Pancreas (tissue), 10 donors: ENCODE results near the gene MS4A13. TPM values are rescaled to one million over a fixed set of nuclear protein-coding genes. Genes with fewer than 3 reads are reported as not detected.

Experiments
- ATAC-seq, 4 donors: fragments of 200-7000 bp; cut with Tn5 transposase; one replicate each; pipeline versions ENCODE4 v1.8.0 to v1.9.1; 2020; ENCODE audit warnings: mild to moderate bottlenecking in 4 of 4, moderate library complexity in 4 of 4
- DNase-seq, 6 donors: peaks; one replicate each; pipeline ENCODE4 v3.0.0-alpha.2; 2020
- FAIRE-seq: peaks from 2 replicates; lab custom pipeline; 2012; peaks lifted over from hg19 to GRCh38; lab: Jason Lieb, UNC
- H3K27ac ChIP-seq, 4 donors: fragments of 200-600 bp; sonication (generic); 1 replicate in 3 of 4; 2 replicates in 1 of 4; pipeline versions ENCODE4 v1.5.0 to v1.8.0; 2020
- H3K27me3 ChIP-seq, 4 donors: fragments of 200-600 bp; one replicate each; pipeline ENCODE4 v1.8.0; 2021
- H3K36me3 ChIP-seq, 3 donors: fragments of 200-600 bp; sonication (generic) in 1 of 3; one replicate each; pipeline versions ENCODE4 v1.5.0 to v1.8.0; 2020 to 2021
- H3K4me1 ChIP-seq, 3 donors: fragments of 200-600 bp; one replicate each; pipeline ENCODE4 v1.8.0; 2021
- H3K4me3 ChIP-seq, 4 donors: fragments of 200-600 bp; sonication (generic) in 2 of 4; one replicate each; pipeline versions ENCODE4 v1.5.0 to v1.8.0; 2020 to 2021
- H3K9me3 ChIP-seq, 4 donors: fragments of 200-600 bp; one replicate each; pipeline ENCODE4 v1.8.0; 2021
- WGBS, 2 donors: extraction: QIAGEN DNeasy Blood & Tissue Kit; methylation state at CpG; one replicate each; pipeline ENCODE4 v1.1.7; 2013; 5-methylcytosine and 5-hydroxymethylcytosine counted together
- intact Hi-C, 3 donors: fragments of 100-400 bp; cut with DNase I; formaldehyde crosslinking; loops; one replicate each; pipeline versions ENCODE4 v1.11.1 to v1.14.2; 2022
- polyA plus RNA-seq, 2 donors: library from polyadenylated mRNA; stranded (reverse); fragments of 200-250 nt; gene quantifications; one replicate each; pipeline ENCODE4 v1.2.3, GENCODE V29; 2013
- total RNA-seq, 6 donors: library from RNA; stranded (reverse); fragmentation: NEBNext Ultra II Directional in 4 of 6; extraction: Animal tissue kit (Norgen Biotek cat#: 25700) in 4 of 6; gene quantifications; one replicate each; pipeline versions ENCODE4 v1.2.1 to v1.2.4, GENCODE V29; 2021 to 2023
- TF ChIP-seq, protein P1 (sequence below), 4 donors: fragments of 200-600 bp; sonication (generic) in 3 of 4; IDR thresholded peaks; one replicate each; pipeline versions ENCODE4 v1.5.0 to v1.8.0; 2021; ENCODE audit warnings: antibody characterized with exemption in 4 of 4
- donor health status: healthy with polysubstance abuse.
- donor health status: DM: no; HTN: no; CAD: no; lungs with moderate emphysema.
- donor health status: DM: no; HTN: no; CAD: no.
- donor health status: control.
- donor health status: control.
- donor health status: Bipolar disorder and iron deficiency.
- donor health status: DM: yes; HTN: yes; CAD: no.
- donor health status: DM: no; HTN: no; CAD: no.
- donor health status: DM: no; HTN: no; CAD: no.
- donor health status: DM: yes; HTN: yes; CAD: no.

MS4A13 gene
- total and polyA plus RNA-seq, 8 donors, result not detected

DNA sequence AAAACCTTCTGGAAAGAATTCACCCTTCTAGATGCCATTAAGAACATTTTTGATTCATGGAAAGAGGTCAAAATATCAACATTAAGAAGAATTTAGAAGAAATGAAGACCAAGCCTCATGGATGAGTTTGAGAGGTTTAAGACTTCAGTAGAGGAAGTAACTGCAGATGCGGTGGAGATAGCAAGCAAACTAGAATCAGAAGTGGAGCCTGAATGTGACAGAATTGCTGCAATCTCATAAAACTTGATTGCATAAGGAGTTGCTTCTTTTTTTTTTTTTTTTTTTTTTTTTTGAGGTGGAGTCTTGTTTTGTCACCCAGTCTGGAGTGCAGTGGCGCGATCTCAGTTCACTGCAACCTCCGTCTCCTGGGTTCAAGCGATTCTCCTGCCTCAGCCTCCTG is 51.6 kb downstream of the MS4A13 start:
- no peak overlapping the region for H3K27ac ChIP-seq
- ATAC-seq, result no peak
- 86 to 89% methylated on average over 5 of the region's 5 CpGs for WGBS, 2 donors
- no peaks in the 10 kb centered on the region for H3K27me3 ChIP-seq
- H3K9me3 ChIP-seq, result no peaks in the 10 kb centered on the region
- FAIRE-seq, result no peak
- H3K4me3 ChIP-seq, result no peak overlapping the region
- DNase-seq, result no peak
- intact Hi-C loops, result no loop called here
- TF ChIP-seq, protein P1, sequence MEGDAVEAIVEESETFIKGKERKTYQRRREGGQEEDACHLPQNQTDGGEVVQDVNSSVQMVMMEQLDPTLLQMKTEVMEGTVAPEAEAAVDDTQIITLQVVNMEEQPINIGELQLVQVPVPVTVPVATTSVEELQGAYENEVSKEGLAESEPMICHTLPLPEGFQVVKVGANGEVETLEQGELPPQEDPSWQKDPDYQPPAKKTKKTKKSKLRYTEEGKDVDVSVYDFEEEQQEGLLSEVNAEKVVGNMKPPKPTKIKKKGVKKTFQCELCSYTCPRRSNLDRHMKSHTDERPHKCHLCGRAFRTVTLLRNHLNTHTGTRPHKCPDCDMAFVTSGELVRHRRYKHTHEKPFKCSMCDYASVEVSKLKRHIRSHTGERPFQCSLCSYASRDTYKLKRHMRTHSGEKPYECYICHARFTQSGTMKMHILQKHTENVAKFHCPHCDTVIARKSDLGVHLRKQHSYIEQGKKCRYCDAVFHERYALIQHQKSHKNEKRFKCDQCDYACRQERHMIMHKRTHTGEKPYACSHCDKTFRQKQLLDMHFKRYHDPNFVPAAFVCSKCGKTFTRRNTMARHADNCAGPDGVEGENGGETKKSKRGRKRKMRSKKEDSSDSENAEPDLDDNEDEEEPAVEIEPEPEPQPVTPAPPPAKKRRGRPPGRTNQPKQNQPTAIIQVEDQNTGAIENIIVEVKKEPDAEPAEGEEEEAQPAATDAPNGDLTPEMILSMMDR (IDR thresholded peaks at IDR 0.05), result no peak
- H3K36me3 ChIP-seq, result no peaks in the 10 kb centered on the region
- H3K4me1 ChIP-seq, result no peaks in the 10 kb centered on the region

DNA sequence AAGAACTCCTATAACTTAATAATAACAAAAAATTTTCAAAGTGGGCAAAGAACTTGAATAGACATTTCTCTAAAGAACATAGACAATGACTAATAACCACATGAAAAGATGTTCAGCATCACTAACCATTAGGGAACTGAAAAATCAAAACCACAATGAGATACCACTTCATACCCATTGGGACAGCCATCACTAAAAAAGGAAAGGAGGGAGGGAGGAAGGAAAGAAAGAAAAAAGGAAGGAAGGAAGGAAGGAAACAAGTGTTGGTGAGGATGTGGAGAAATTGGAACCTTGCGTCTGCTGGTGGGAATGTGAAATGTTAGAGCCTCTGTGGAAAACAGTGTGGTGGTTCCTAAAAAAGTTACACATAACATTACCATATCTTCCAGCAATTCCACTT is 55.8 kb downstream of the MS4A13 start:
- 79 to 82% methylated on average over 1 of the region's 1 CpG for WGBS, 2 donors
- Histone ChIP-seq H3K27ac (no peak overlapping the region), H3K36me3 (no peaks in the 10 kb centered on the region), H3K4me1 (no peaks in the 10 kb centered on the region), H3K27me3 (no peaks in the 10 kb centered on the region), H3K4me3 (no peak overlapping the region), H3K9me3 (no peaks in the 10 kb centered on the region)
- FAIRE-seq (no peak), ATAC-seq (no peak), DNase-seq (no peak)
- TF ChIP-seq, protein P1 (IDR thresholded peaks at IDR 0.05), result no peak
- intact Hi-C loops, result no loop called here

DNA sequence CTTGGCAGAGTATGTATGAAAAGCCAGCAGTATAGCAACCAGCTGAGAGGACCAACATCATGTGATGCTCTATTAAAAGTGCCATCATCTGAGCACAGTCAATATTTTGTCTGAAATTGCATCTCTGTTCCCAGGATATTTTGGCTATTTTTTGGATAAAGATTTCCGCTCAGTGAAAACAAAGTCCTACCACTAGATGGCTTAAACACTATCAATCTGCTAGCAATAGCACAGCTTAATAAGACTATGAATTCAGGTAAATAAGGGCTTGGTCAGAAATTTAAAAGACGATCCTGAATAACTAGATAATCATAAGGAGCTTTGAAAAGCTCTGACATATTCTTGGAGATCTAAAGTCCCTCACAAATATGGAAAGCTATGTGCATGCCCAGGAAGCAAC is 74.4 kb downstream of the MS4A13 start:
- intact Hi-C loops, result no loop called here
- DNase-seq (no peak), ATAC-seq (no peak), FAIRE-seq (no peak)
- Histone ChIP-seq H3K36me3 (no peaks in the 10 kb centered on the region), H3K4me3 (no peak overlapping the region), H3K27me3 (no peaks in the 10 kb centered on the region), H3K9me3 (no peaks in the 10 kb centered on the region), H3K4me1 (no peaks in the 10 kb centered on the region), H3K27ac (no peak overlapping the region)
- TF ChIP-seq, protein P1 (IDR thresholded peaks at IDR 0.05), result no peak
- WGBS, 2 donors, result 64 to 69% methylated on average over 2 of the region's 2 CpGs

Other genes starting within 250 kb of the MS4A13 start
- 10 to 100 TPM in 1 of 6 donors, 1 to 10 TPM in 3, under 1 TPM in 2; 0.43 to 18.9 (median 4.8) TPM for gene MS4A4A, start 234.7 kb upstream of the MS4A13 start, total RNA-seq
- gene MS4A4A, start 234.7 kb upstream of the MS4A13 start, polyA plus RNA-seq, result 1 to 10 TPM in 1 of 2 donors, under 1 TPM in 1; 0.89 to 2.2 TPM
- not detected for gene MS4A6E, start 188.1 kb upstream of the MS4A13 start, total RNA-seq
- gene MS4A6E, start 188.1 kb upstream of the MS4A13 start, polyA plus RNA-seq, result not detected
- 10 to 100 TPM in 3 of 6 donors, 1 to 10 TPM in 3; 1.4 to 26.2 (median 7.3) TPM for gene MS4A7, start 136.9 kb upstream of the MS4A13 start, total RNA-seq
- 1 to 10 TPM; 1.9 to 2.2 TPM for gene MS4A7, start 136.9 kb upstream of the MS4A13 start, polyA plus RNA-seq
- 1 to 10 TPM in 1 of 6 donors, under 1 TPM in 5; 0.04 to 1.8 (median 0.31) TPM for gene MS4A14, start 118.9 kb upstream of the MS4A13 start, total RNA-seq
- gene MS4A14, start 118.9 kb upstream of the MS4A13 start, polyA plus RNA-seq, result under 1 TPM; 0.19 to 0.30 TPM
- not detected for gene MS4A5, start 85.8 kb upstream of the MS4A13 start, total RNA-seq
- gene MS4A5, start 85.8 kb upstream of the MS4A13 start, polyA plus RNA-seq, result not detected
- gene MS4A1, start 59.5 kb upstream of the MS4A13 start, total RNA-seq, result 1 to 10 TPM in 1 of 6 donors, under 1 TPM in 3, not detected in 2; 0.15 to 1.2 (median 0.65) TPM
- gene MS4A1, start 59.5 kb upstream of the MS4A13 start, polyA plus RNA-seq, result under 1 TPM; 0.08 to 0.14 TPM
- gene MS4A12, start 22.6 kb upstream of the MS4A13 start, total RNA-seq, result not detected
- under 1 TPM in 1 of 2 donors, not detected in 1; 0.15 TPM for gene MS4A12, start 22.6 kb upstream of the MS4A13 start, polyA plus RNA-seq
- gene MS4A8, start 184.2 kb downstream of the MS4A13 start, total RNA-seq, result 1 to 10 TPM in 4 of 6 donors, under 1 TPM in 2; 0.56 to 2.9 (median 1.7) TPM
- 1 to 10 TPM in 1 of 2 donors, under 1 TPM in 1; 0.91 to 4.2 TPM for gene MS4A8, start 184.2 kb downstream of the MS4A13 start, polyA plus RNA-seq
- gene MS4A18, start 209.3 kb downstream of the MS4A13 start, total RNA-seq, result not detected
- gene MS4A18, start 209.3 kb downstream of the MS4A13 start, polyA plus RNA-seq, result not detected
- under 1 TPM in 1 of 6 donors, not detected in 5; 0.09 TPM for gene MS4A15, start 241.5 kb downstream of the MS4A13 start, total RNA-seq
- gene MS4A15, start 241.5 kb downstream of the MS4A13 start, polyA plus RNA-seq, result not detected